ENCODE results near the gene MT1B. TPM values are rescaled to one million over a fixed set of nuclear protein-coding genes. Genes with fewer than 3 reads are reported as not detected.
"Not testable (repeated sequence)": the region's sequence is repeated elsewhere in the genome, so short reads cannot be mapped to it uniquely, and the experiment has no call there.

Gene MT1B
- total RNA-seq, 2 donors from 2014 or later: not detected

DNA sequence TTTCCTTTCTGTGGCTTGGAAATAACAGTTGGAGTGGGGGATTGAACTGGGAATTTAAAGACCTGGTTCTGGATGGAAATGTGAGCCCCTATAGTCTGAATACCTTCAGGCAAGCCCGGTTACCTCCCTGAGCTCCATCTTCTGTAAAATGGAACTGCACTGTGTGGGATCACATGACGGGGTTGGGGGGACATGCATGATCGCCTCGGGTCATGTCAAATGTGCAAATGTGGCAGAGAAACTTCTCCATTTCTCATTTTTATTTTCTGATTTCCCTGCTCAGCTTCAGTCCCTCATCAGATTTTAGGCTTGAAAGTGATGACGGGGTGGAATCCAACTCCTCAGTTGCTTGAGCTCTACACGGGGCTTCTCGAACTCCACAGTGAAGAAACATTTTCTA lies 1.5 kb downstream of the MT1B start:
- H3K9ac ChIP-seq (ENCODE audit: low read depth in 2 of 2, low read length in 2 of 2): no peak overlapping the region
- DNase-seq: no peak
- H3K27me3 ChIP-seq: no peaks in the 10 kb centered on the region
- no peak overlapping the region for H3K27ac ChIP-seq
- intact Hi-C loops (cut with DNase I): no loop called here
- H3K4me1 ChIP-seq: no peaks in the 10 kb centered on the region
- no peaks in the 10 kb centered on the region for H3K9me3 ChIP-seq
- no peak overlapping the region for H3K4me3 ChIP-seq
- TF ChIP-seq, protein P1, sequence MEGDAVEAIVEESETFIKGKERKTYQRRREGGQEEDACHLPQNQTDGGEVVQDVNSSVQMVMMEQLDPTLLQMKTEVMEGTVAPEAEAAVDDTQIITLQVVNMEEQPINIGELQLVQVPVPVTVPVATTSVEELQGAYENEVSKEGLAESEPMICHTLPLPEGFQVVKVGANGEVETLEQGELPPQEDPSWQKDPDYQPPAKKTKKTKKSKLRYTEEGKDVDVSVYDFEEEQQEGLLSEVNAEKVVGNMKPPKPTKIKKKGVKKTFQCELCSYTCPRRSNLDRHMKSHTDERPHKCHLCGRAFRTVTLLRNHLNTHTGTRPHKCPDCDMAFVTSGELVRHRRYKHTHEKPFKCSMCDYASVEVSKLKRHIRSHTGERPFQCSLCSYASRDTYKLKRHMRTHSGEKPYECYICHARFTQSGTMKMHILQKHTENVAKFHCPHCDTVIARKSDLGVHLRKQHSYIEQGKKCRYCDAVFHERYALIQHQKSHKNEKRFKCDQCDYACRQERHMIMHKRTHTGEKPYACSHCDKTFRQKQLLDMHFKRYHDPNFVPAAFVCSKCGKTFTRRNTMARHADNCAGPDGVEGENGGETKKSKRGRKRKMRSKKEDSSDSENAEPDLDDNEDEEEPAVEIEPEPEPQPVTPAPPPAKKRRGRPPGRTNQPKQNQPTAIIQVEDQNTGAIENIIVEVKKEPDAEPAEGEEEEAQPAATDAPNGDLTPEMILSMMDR (IDR thresholded peaks at IDR 0.05): no peak
- H3K36me3 ChIP-seq: no peaks in the 10 kb centered on the region

DNA sequence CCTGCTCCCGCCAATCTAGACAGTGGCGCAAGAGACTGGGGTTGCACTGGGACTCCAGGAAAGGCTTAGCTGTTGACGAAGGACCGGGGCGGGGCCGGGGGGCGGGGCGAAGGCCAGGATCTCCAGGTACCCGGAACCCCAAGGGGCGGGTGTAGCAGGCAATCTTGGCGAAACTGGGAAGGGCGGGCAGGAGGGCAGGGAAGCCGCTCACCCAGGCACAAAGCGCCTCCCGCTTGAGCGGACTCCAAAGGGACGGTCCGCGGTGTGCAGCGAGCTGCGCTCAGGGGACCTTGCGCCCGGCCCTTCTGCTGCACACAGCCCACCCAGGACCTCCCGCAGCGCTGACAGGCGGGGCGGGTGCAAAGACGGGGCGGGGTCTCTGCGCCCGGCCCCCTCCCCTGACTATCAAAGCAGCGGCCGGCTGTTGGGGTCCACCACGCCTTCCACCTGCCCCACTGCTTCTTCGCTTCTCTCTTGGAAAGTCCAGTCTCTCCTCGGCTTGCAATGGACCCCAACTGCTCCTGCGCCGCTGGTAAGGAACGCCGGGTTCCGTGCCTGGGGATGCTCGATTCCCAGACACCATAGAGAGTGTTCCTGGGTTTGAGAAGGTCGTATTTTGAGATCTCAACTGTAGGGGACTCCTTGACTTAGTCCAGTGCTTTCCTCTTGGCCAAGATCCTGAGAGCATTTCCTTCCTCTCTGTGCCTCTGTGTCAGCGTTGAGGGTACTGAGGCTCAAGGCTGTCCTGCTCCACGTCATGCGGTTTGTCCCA lies 6.1 kb downstream of the MT1B start, which contains the start of gene MT1F:
TSS of gene MT1F (plus strand) at position 405 of the 772 bp plus-strand sequence. CDS start at position 505, 100 bp downstream.
- TF ChIP-seq, protein P1 (IDR thresholded peaks at IDR 0.05): no peak
- Histone ChIP-seq H3K36me3 (no peaks in the 10 kb centered on the region), H3K4me1 (no peaks in the 10 kb centered on the region), H3K9ac (ENCODE audit: low read depth in 2 of 2, low read length in 2 of 2) (peak within 1 kb of the TSS; percentile 64 to 99), H3K27ac (peak within 1 kb of the TSS; percentile 60), H3K9me3 (no peaks in the 10 kb centered on the region), H3K27me3 (peaks cover under 1% of the 10 kb centered on the region), H3K4me3 (peak within 1 kb of the TSS; percentile 55)
- DNase-seq: peak; percentile 99
- intact Hi-C loops (cut with DNase I): no loop called here

DNA sequence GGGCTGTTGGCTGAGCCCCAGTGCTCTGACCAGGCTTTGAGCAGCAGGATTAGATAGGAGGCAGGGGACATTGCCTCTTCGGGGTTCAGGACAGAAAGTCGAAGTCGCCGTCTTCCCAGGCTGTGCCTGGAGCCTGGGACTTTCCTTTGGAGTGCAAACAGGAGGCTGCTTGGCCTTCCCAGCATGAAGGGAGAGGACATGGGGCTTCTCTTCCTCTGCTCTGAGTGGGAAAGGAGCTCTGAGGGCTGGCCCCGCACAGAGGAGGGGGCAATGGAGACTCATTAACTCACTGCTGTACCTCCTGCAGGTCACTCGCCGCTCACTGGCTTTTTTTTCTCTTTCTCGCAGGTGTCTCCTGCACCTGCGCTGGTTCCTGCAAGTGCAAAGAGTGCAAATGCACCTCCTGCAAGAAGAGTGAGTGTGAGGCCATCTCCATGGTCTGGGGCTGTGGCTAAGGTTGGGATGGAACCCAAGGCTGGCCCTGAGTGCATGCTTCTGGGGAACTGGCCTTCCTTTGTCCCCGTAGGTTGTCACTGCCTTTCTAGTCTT lies 6.7 kb downstream of the MT1B start:
- intact Hi-C loops (cut with DNase I): no loop called here
- TF ChIP-seq, protein P1 (IDR thresholded peaks at IDR 0.05): no peak

DNA sequence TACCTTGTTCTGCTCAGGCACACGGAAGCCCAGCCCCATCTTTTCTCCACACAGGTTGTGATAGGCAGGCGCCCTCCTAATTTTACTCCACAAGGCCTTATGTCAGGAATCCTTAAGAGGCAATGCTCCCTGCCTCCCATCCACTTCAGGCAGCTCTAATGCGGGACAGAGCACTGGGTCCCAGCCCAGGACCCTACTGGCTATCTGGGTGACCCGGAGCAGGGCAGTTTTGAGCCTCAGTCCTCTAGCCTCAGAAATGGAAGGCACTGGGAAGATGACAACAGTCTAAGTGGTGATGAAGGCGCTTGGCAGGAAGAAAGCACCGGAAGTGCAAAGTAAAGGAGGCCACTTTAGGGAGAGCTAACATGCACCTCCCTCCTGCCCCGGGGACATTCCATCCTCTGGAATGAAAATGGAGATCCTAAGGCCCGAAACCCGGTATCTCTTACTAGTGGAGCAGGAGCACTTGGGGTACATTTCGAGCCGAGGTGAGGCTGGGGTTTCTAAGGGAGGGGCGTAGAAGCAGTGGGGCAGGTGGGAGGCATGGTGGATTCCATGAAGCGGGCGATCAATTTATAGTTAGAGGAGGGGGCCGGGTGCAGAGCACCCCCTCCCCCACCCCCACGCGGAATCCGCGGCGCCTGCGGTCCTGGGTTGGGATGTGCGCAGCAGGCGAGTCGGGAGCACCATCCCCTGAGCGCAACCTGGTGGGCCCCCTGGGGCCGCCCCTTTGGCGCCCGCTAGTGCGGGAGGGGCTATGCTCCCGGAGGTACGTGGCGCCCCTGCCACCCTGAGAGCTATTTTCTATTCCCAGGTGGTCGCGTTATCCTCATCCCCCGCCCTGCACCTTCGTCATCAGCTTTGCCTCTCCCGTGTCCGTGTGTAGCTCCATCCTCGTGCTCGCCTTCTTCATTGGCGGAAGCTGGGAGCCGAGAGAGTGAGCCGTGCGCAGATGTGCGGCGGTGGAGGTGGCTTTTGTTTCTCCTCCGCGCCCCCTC lies 11.0 kb downstream of the MT1B start:
- TF ChIP-seq, protein P1 (IDR thresholded peaks at IDR 0.05): no peak
- Histone ChIP-seq H3K4me1 (no peaks in the 10 kb centered on the region), H3K27me3 (peaks cover 20% of the 10 kb centered on the region), H3K36me3 (no peaks in the 10 kb centered on the region), H3K4me3 (peak overlapping the region; percentile 15), H3K27ac (no peak overlapping the region), H3K9me3 (no peaks in the 10 kb centered on the region), H3K9ac (ENCODE audit: low read depth in 2 of 2, low read length in 2 of 2) (no peak overlapping the region)
- no peak for DNase-seq
- intact Hi-C loops (cut with DNase I): no loop called here

More for the DNA sequence above, 6.7 kb downstream of the MT1B start:
- Histone ChIP-seq H3K9ac (ENCODE audit: low read depth in 2 of 2, low read length in 2 of 2) (peak overlapping the region; percentile 64 to 99), H3K9me3 (no peaks in the 10 kb centered on the region), H3K27me3 (peaks cover 8% of the 10 kb centered on the region), H3K36me3 (no peaks in the 10 kb centered on the region), H3K4me3 (peak overlapping the region; percentile 55), H3K27ac (no peak overlapping the region), H3K4me1 (no peaks in the 10 kb centered on the region)
- DNase-seq: no peak

DNA sequence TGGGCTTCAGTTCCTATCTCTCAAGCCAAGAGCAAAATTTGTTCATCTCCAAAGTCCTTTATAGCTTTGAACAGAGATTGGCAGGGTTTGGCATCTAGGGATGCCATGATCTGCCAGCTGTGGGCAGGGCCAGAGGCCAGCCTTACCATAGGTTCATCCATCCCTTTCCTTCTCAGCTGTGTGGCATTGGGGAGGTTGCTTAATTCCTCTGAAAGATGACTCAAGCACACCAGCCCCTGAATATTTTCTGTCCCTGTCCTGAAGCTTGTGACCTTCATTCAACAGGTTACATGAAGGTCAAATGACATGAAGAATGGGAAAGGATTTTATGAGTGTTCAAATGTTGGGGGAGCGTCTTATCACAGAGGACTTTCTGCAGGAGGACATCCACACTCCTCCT lies 12.8 kb downstream of the MT1B start:
- TF ChIP-seq, protein P1 (IDR thresholded peaks at IDR 0.05): no peak
- H3K36me3 ChIP-seq: no peaks in the 10 kb centered on the region

DNA sequence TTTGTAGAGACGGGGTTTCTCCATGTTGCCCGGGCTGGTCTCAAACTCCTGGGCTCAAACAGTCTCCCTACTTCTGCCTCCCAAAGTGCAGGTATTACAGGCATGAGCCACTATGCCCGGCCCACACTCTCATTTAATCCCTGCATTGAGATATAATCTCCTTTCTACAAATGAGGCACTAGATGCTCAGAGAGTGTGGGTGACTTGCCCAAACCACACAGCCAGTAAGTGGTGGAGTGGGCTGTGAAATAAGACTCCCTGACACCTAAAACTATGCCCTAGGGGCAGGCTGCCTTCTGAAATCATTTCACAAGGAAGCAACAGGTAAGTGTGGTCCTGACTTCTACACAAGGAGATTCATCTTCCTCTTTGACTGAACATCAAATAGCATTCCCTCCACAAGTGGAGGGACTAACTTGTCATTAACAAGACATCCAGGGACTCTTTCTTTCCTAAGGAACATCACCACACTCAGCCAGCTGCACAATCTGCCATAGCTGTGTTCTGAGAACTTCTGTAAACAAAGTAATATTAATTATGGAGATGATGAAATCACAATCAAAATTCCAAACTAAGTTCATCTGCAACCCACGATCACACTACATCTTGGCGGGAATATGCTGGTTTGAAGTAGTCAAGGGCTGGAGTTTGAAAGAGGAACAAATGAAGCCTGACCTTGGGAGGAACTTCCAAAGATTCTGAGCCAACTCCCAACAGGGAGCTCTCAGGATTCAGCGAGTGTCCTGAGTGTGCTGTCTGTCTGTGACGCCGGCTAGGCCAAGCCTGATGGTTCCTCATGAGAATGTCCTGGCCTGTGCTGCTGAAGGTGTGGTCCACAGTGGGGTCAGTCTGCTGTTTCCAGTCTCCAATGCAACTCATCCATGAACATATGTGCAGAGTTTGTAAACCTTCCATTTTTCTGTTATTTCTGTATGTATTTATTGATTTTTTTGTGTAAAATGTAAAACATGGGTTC lies 13.9 kb downstream of the MT1B start:
- H3K36me3 ChIP-seq; H3K9ac ChIP-seq (ENCODE audit: low read depth in 2 of 2, low read length in 2 of 2); H3K4me3 ChIP-seq; H3K27ac ChIP-seq; intact Hi-C loops (cut with DNase I); H3K4me1 ChIP-seq; DNase-seq; H3K9me3 ChIP-seq: not testable (repeated sequence)
- H3K27me3 ChIP-seq: peaks cover 44% of the 10 kb centered on the region

More for the DNA sequence above, 12.8 kb downstream of the MT1B start:
- Histone ChIP-seq H3K9me3 (no peaks in the 10 kb centered on the region), H3K4me3 (no peak overlapping the region), H3K27ac (no peak overlapping the region), H3K27me3 (peaks cover 38% of the 10 kb centered on the region), H3K9ac (ENCODE audit: low read depth in 2 of 2, low read length in 2 of 2) (no peak overlapping the region), H3K4me1 (no peaks in the 10 kb centered on the region)
- no peak for DNase-seq
- intact Hi-C loops (cut with DNase I): no loop called here
